Activated T-cell treated with anti-CD3 and anti-CD28 coated beads, Interleukin-2, amount 50 U/mL, for 48 hours (primary cell): ENCODE data around the gene CLCN3.
A peak's percentile ranks its signal among the peaks of the same experiment; 100 is the strongest.
"Not testable (repeated sequence)": the region's sequence is repeated elsewhere in the genome, so short reads cannot be mapped to it uniquely, and the experiment has no call there.

ENCODE experiments used
- DNase-seq, 2 experiments: peaks; one replicate each; pipeline ENCODE4 v3.0.0-alpha.2; 2020

CLCN3 gene

GRCh38 chr4:169716677-169717076 lies 96.3 kb downstream of the CLCN3 start:
- no peak for DNase-seq

DNA sequence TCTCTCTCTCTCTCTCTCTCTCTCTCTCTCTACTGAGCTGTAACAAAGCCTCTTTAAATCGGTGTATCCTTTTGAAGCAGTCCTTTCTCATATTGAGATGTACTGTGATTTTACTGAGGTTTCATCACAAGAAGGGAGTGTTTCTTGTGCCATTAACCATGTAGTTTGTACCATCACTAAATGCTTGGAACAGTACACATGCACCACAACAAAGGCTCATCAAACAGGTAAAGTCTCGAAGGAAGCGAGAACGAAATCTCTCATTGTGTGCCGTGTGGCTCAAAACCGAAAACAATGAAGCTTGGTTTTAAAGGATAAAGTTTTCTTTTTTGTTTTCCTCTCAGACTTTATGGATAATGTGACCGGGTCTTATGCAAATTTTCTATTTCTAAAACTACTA lies 100.2 kb downstream of the CLCN3 start:
- no peak for DNase-seq

GRCh38 chr4:169723207-169723965 lies 103.0 kb downstream of the CLCN3 start:
- no peak for DNase-seq

DNA sequence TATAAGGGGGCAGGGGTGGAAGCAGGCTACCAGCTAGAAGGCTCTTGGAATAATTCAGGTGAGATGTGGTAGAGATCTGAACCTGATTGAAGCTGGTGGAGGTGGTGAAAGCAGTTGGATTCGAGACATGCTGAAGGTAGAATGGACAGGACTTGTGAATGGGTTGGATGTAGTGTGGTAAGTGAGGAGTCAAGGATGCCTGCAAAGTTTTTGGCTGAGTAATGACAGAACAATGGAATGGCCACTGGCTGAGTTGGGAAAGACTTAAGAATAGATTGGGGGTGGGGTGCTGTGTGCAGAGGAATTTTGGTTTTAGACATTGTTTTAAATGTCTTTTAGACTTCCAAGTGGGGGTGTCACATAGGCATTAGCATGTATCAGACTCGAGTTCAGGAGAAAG lies 103.9 kb downstream of the CLCN3 start:
- DNase-seq, result no peak

DNA sequence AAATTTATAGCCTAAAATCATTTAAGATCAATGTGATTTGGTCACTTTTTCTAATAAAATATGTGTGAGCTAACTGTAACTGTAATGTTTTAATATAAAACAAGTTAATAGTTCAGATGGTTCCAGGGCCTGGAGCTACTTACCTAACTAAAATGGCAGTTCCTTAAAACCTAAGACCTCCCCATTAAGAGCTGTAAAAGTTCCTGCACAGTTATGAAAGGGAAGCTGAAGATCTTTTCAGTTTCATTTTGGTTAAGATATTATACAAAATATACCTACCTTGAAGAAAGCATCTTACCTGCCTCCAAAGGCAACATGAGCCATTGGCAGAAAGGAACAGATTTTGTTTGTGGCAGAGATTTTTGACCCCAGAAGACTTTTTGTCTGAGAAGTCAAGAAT lies 107.2 kb downstream of the CLCN3 start:
- DNase-seq, result no peak

GRCh38 chr4:169730564-169730963 lies 110.2 kb downstream of the CLCN3 start:
- DNase-seq, result no peak

- DNase-seq, result not testable (repeated sequence)
Measured at GRCh38 chr4:169738604-169739003, 118.2 kb downstream of the CLCN3 start.

- DNase-seq, result no peak
Measured at GRCh38 chr4:169741569-169741968, 121.2 kb downstream of the CLCN3 start.

DNA sequence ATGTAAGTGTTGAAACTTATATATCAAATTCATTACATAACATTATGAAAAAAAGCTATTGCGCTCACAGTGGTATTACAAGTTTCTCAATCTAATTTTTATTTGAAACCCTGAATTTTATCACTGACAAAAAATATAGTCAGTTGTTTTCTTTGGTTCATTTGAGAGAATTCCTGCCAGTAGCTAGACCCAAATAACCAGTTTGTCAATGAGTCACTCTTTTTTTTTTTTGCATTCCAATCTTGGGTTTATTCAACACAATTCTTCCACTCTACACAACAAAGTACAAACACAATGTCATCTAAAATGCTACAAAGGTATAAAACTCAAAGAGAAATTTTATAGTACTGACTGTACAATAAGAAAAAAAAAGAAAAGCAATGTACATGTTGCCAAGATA lies 124.2 kb downstream of the CLCN3 start:
- DNase-seq, result no peak

GRCh38 chr4:169745291-169745690 lies 124.9 kb downstream of the CLCN3 start:
- no peak for DNase-seq

DNA sequence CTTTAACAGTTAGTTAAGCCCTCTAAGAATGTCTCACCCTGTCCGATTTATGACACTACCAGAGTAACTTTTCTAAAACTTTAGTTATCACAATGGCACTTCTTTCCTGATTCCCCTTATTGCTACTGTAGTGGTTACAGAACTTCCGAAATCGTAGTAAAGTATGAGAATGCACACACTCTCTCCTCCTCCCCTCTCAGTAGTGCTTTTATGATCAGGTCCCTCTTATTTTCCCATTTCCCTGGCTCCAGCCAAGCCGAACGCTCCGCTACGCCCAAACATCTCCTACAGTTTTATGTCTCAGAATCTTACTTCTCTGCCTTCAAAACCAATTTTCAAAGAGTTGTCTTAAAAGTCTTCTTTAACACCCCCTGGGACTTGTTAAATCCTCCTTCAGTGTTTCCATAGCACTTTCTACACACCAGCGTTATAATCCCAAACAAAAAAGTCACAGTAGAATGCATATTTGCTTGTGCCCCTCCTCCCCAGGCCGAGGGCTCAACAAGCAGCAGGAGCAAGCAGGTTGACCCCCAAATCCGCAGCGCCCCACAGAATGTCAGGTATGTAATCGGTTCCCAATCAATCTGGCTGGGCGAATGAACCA lies 136.7 kb downstream of the CLCN3 start:
- peak in 1 of 2 experiments; percentile 22 for DNase-seq

DNA sequence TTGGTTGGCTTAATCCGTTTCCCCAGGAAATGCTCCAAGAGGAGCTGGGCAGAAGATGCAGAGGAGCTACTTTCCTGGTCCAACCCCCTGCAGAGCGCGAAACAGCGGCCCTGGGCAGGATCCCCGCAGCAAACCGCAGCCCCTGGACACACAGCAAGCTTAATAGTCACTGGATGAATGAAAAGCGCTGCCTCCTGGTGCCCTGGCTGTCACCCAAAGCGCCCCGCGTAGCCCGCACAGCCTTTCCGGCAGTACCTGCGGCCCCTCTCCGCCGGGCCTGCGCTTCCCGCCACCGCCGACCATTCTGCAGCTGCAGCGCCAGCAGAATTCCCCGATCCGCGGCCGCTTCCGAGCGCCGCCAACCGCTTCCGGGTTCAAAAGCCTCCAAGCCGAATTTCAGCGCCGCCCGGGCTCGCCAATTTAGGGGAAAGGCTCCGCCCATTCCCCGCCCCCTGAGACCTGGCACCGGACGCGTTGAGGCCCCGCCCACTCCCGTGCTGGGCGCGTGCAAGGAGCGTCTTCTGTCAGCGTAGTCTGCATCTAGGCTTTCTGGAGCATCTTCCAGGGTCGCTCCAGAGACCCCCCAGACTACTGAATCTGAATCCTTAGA lies 137.3 kb downstream of the CLCN3 start, which contains the start of gene HPF1:
TSS of gene HPF1 (minus strand) at position 370 of the 610 bp plus-strand sequence. CDS start at position 303, 67 bp downstream.
- DNase-seq, result peak; percentile 97

DNA sequence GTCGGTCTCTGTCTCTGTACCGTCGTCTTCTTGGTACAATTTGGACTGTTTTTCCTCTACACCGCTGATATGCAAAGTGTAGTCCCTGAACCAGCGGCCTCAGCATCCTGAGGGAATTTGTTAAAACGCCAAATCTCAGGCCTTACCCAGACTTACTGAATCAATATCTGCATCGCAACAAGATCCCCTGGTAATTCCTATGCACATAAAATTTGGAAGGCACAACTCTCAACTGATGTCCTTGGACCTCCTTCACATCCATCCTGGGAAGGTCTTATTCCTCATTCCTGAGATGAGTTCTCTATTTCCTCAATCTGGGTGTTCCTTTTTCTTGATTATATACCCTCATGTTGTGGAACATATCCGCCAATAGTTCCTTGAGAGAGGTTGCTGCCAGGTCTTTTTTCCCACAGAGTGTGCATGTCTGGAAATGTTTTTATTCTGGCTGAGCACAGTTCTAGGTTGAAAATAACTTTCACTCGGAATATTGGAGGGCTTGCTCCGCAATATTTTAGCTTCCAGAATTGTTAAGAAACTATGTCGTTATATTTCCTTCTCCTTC lies 138.1 kb downstream of the CLCN3 start:
- DNase-seq, result no peak

DNA sequence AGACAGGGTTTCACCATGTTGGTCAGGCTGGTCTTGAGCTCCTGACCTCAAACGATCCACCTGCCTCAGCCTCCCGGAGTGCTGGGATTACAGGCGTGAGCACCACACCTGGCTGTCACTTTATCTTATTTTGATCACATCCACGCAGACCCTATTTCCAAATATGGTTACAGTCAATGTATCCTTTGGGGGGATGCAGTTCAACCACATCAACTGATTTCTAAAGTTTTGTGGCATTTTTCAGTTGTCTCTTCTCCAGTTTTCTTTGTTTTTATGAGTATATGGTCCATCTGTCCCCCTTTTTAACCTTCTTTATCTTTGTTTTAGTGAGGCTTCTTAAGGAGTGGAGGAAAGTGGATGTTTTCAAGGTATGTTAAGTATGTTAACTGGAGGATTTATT lies 141.5 kb downstream of the CLCN3 start:
- DNase-seq, result no peak

DNA sequence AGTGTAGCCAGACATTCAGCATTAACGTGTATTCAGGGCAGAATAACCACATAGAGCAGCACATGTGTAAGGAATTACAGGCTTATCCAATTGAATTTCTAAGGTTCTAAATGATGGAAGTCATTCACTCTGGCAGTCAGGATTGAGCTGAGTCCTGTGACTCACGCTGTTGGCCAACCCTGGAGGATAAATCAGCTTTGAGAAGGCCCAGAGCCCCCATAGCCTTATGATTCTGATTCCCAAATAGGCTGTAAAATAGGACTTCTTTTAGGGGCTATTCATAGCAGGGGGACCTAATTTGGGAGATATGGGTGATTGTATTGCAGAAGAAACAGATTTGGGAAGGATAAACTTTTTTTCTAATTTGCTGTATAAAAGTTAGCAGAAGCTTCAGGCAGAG lies 145.5 kb downstream of the CLCN3 start:
- DNase-seq, result no peak

DNA sequence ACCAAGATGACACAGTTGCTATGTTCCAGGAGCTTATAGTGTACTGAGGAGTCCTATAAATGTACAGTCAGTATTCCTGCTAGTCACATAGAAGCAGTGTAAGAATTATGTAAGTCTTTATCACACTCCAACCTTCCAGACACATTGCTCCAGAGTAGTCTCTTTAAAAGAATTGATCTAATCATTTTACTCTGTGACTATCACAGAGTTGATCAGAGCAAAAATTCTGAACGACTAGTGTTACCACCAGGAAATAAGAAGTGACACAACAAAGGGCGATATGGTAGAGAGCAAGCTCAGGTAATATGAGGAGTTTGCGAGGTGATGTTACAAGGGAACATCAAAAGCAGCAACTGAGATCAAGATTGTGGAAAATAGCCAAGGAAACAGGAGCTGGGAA lies 146.4 kb downstream of the CLCN3 start:
- no peak for DNase-seq

- no peak for DNase-seq
Measured at GRCh38 chr4:169768385-169768784, 148.0 kb downstream of the CLCN3 start.

DNA sequence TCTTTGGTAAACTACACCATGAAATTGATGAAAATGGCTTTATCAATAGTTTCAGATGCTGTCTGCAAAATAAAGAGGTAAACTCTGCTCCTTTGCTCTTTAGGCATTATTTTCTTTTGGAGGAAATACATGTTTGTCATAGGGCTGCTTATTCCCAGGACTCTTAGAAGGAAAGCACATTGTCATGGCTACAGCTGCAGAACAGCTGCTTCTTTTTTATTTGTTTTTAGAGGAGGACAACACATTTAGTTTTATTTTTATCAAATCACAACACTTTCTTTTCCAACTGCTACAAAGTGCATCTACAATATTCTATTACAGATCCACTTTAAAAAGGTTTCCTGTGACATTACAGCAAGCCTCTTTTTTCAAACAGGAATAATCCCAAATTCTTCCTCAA lies 150.0 kb downstream of the CLCN3 start:
- DNase-seq, result no peak

DNA sequence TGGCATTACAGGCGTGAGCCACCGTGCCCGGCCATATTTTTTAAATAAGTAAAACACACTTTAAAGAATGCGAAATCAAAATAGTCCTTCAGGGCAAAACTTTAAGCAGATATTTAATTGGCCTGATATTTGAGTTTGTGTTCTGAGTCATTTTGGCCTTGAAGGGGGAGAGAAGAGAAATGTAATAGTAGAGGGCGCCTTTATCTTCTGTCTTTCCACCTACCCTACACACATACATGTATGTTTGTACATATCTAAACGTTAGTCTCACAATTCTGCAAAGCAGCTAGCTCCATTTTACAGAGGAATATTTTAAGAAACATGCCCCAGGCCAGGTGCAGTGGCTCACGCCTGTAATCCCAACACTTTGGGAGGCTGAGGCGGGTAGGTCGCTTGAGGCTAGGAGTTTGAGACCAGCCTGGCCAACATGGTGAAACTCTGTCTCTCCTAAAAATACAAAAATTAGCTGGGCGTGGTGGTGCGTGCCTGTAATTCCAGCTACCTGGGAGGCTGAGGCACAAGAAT lies 151.2 kb downstream of the CLCN3 start:
- not testable (repeated sequence) for DNase-seq
